HG02973 (cell line): Measurements from ENCODE around the gene NRN1L.
A peak's percentile ranks its signal among the peaks of the same experiment; 100 is the strongest.
"Not testable (repeated sequence)": the region's sequence is repeated elsewhere in the genome, so short reads cannot be mapped to it uniquely, and the experiment has no call there.

ENCODE experiments used
- ATAC-seq: cut with Tn5 transposase; IDR thresholded peaks from one replicate; pipeline ENCODE4 v1.9.1; 2021; ENCODE audit warnings: moderate library complexity; ENCODE audit not compliant: unreplicated experiment

Gene NRN1L

DNA sequence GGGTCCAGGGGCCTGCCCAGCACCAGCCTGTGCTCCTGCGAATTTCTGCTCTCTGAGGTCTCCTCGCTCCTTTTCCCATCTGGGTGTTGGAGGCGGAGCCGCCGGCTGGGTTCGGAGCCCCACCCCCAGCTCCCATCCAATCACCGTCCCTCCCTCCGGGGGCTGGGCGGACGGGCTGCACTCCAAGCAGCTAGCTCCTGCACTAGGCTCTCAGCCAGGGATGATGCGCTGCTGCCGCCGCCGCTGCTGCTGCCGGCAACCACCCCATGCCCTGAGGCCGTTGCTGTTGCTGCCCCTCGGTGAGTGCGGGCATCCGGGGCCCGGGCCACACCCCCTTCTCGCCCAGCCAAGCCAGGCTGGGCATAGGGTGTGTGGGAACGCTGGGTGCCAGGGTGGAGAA is at the start of gene NRN1L:
NRN1L (plus strand) TSS at position 202 of the 400 bp plus-strand sequence; CDS start at position 221, 19 bp downstream.
- no peak for ATAC-seq

DNA sequence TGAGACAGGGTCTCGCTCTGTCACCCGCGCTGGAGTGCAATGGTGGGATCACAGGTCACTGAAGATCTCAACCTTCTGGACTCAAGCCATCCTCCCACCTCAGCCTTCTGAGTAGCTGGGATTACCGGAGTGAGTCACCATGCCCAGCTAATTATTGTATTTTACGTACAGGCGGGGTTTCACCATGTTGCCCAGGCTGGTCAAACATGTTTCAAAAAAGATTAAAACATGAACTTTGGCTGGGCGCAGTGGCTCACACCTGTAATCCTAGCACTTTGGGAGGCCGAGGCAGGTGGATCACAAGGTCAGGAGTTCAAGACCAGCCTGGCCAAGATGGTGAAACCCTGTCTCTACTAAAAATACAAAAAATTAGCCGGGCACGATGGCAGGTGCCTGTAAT is 47.5 kb upstream of the NRN1L start:
- ATAC-seq, result not testable (repeated sequence)

DNA sequence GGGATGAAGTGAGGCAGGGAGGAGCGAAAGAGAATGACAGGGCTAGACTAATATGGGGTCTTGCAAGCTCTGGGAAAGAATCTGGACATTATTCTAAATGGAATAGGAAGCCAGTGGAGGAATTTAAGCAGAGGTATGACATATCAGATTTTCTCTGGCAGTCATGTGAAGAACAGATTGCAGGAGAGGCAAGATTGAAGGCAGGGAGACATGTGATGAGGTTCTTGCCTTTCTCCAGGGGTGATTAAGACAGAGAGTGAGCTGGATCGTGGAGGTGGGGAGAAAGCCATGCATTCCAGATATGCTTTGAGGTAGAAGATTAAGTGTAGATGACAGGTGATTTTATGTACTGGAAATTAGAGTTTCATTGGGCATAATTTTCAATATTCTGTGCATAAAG is 46.9 kb upstream of the NRN1L start:
- no peak for ATAC-seq

DNA sequence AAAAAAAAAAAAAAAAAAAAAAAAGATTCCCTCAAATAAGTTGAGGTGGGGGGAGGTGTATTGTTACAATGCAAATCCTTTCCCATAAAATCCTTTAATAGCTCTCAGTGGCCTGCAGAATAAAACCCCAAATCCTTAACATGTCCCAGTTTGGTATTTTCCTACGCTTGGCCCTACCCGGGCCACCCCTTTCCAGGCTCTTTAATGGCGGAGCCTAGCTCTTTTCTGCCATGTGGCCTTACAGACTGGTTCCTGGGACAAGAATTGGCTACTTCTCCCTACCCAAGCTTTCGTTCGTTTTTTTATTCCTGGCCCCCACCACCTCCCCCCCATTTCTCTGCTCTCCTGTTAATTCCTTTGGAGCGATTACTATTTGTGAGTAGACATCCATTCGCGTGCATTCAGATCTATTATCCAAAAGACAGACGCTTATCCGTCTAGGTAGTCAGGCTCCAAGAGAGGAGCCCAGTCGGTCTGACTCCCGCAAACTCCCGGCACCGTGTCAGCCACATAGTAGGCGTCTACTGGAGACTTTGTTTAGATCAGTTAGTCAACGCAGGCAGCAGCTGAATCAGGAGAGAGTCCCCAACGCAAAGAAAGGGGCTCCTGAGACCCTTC is 43.4 kb upstream of the NRN1L start:
- ATAC-seq, result no peak

DNA sequence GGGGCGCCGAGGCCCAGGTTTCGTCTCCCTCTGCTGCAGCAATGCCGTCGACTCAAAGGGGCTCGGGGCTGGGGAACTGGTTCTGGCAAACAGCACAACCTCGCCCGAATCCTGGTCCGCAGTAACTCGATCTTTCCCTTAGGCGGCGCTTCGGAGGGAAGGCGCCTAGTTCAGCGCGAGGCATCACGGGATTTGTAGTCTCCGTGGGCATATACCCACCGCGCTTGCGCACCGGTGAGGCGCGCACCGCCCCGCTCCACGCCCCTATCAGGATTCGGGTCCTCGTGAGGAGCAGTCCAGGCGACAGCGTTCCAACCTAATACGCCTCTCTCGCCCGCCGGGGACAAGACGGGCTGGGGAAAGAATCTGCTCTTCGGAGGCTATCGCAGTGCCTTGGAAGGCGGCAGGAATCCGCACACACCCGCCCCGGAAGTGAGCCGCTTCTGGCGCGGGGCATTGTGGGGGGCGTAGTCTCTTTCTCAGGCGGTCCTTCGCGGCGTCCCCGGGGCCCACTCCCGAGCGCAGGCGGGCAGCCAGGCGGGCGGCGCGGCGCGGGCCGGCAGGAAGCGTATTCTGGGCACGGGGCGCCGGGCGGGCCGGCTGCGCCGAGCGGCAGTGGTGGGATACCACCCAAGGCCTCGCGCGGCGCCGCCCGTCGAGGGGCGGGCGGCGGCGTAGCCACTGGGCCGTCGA is 42.7 kb upstream of the NRN1L start, which contains the start of gene THAP11:
THAP11 (plus strand) TSS at position 505 of the 693 bp plus-strand sequence. CDS start 235 bp downstream, outside the sequence.
- ATAC-seq, result peak; percentile 41

DNA sequence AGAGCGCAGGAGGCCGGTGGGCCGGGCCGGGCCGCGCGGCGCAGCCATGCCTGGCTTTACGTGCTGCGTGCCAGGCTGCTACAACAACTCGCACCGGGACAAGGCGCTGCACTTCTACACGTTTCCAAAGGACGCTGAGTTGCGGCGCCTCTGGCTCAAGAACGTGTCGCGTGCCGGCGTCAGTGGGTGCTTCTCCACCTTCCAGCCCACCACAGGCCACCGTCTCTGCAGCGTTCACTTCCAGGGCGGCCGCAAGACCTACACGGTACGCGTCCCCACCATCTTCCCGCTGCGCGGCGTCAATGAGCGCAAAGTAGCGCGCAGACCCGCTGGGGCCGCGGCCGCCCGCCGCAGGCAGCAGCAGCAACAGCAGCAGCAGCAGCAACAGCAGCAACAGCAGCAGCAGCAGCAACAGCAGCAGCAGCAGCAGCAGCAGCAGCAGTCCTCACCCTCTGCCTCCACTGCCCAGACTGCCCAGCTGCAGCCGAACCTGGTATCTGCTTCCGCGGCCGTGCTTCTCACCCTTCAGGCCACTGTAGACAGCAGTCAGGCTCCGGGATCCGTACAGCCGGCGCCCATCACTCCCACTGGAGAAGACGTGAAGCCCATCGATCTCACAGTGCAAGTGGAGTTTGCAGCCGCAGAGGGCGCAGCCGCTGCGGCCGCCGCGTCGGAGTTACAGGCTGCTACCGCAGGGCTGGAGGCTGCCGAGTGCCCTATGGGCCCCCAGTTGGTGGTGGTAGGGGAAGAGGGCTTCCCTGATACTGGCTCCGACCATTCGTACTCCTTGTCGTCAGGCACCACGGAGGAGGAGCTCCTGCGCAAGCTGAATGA is 42.0 kb upstream of the NRN1L start:
- peak; percentile 0 for ATAC-seq

DNA sequence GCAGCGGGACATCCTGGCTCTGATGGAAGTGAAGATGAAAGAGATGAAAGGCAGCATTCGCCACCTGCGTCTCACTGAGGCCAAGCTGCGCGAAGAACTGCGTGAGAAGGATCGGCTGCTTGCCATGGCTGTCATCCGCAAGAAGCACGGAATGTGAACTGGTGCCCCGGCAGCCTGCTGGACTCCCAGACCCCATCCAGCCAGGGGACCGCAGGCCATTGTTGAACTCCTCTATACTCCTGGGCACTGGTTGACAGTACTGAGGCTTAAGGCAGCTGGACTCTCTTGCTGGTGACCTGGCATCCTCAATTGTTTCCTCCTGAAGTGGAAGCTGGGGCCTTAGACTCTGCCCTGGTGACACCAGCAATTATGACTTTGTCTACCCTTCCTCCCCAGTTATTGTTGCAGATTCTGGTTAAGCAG is 41.3 kb upstream of the NRN1L start:
- ATAC-seq, result no peak

DNA sequence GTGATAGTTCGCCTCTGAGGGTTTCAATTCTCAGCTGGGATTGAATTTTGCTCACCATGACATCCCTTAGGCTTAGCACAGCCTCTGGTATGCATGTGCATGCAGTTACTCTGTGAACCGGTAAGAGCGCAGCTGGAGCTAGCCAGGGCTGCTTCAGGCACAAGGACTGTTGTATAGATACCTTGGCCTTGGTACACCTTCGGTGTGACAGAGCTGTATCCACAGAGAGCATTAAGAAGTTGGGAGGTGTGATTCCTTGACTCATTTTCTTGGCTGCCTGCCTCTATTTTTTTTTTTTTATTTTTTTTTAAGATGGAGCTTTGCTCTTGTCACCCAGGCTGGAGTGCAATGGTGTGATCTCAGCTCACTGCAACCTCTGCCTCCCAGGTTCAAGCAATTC is 40.2 kb upstream of the NRN1L start:
- no peak for ATAC-seq

DNA sequence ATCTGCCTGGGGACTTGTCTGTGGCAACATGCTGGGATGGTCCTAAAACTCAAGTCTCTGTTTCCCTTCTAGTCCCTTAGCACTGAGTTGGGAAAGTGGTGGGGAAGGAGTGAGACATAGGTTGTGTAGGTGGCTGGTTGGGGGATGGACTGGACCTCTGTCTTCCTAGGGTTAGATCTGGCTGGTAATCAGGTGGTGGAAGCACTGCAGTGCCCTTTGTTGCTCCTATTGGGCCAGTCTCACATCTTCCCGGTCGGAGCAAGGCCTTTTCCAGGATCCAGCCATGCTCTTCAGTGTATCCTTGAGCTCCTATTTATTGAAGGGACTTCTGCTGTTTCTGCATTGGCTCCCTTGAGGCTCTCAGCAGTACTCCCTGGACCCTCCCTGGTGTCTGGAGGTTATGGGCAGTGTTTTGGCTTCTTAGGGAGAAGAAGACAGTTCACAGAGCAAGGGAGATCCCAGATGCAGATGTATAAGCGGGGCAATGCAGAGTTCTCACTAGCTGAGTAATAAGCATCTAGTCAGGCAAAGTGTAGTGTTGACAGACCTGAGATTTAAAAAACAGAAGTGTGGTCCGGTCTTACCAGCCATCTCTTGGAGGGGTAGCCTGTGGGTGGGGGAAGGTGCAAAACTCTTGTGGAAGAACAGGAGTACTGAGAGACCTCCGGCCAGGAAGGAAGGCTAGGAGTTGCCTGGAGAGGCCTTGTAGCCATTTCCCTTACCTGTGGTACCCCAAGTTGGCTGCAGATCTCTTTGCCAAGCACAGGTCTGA is 39.2 kb upstream of the NRN1L start:
- ATAC-seq, result no peak

DNA sequence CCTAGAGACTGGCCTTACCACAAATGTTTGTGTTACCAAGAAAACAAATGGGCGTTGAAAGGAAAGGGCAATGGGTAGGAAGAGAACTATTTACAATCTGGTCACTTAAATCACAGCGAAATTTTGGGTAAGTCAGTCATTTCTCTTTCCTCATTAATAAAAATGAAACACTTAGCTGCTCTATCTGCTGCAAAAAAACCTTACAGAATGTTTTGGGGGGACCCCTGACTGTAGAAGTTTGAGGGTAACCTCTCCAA is 38.7 kb upstream of the NRN1L start:
- no peak for ATAC-seq

DNA sequence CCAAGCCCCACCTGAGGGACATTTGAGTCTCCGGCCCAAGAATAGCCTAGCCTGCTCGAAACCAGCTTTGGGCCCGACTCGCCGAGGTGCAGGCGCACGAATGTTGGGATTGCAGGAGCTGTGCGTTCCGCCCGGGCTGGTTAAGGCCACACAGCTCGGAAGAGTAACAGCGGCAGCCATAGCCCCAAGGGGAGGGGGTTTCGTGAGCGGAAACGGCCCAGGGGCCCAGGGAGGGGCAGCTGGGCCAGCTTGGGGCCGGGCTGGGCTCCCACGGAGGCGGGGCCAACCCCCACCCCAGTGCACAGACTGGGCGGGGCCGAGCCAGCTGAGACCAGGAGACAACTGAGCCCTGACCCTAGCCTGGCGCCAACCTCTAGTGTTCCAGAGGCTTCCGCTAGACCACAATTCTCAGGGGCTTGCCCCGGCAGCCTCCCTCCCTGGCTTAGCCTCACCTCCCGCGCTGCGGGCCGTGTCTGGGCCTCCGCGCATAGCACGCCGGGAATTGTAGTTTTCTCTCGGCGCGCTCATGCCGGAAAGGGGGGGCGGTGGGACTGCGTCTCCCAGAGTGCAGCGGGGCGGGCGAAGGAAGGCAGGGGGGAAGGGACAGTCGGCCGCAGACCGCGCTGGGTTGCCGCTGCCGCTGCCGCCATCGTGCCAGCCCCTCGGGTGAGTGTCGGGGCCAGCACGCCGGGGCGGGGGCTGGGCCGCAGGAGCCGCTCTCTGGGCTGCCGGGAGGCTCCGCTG is 38.2 kb upstream of the NRN1L start, which contains the start of gene NUTF2:
NUTF2 (plus strand) TSS at position 614 of the 744 bp plus-strand sequence. CDS start 18,198 bp downstream, outside the sequence.
- peak; percentile 49 for ATAC-seq

DNA sequence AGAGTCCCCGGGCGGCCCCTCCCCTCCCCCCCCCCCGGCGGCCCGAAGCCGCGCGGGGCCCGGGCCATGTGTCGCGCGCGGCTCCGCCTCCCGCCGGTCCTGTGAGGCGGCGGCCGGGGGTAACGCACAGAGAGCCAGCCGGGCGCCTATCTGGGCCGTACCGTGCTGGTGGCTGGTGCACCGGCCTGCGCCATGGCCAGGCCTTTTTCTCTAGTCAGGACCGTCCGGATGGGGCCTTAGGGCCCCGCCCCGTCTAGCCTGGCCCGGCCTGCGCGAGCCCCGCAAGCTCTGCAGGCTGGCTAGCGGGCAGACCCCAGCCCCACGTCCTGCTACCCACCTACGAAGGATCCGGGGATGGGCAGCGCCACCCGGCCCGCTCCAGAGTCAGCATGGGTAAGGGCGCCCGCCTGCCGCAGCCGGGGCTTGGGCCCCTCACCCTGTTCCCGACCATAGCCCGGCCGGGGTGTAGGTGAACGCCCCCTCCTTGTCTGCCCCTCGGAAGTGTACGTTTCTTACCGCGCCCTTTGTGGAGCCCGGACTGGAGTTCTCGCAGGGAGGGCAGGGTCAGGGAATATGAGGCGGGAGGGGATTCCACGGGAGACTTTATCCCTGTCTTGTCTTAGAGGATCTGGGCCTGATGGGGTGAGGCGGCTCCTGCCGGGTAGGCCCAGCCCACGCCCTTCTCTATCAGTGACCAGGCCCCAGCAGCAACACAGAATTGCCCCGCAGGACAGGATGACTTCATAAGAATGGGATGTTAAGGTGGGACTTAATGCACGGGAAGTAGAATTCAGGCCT is 37.4 kb upstream of the NRN1L start, which contains the start of gene CENPT:
CENPT (minus strand) TSS at position 630 of the 798 bp plus-strand sequence. CDS start 13,834 bp downstream, outside the sequence.
- ATAC-seq, result peak; percentile 35

DNA sequence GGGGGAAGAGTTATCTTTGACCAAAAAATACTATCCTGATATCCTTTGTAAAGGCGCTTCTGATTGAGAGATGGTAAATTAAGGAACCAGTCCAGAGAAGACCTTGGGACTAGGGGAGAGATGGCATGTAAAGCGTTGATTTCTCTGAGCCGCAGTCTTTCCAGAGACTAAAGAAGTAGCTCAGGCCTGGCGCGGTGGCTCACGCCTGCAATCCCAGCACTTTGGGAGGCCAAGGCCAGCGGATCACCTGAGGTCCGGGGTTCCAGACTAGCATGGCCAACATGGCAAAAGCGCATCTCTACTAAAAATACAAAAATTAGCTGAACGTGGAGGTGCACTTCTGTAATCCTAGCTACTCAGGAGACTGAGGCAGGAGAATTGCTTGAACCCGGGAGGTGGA is 36.6 kb upstream of the NRN1L start:
- ATAC-seq, result no peak

DNA sequence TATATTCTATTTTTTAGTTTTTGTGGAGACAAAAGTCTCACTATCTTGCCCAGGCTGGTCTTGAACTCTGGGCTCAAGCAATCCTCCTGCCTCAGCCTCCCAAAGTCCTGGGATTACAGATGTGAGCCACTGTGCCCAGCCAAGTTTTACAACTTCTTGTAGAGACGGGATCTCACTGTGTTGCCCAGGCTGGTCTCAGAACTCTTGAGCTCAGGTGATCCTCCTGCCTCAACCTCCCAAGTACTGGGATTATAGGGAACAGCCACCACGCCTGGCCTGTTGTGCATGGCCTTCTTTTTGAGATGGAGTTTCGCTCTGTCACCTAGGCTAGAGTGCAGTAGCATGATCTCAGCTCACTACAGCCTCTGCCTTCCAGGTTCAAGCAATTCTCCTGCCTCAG is 31.0 kb upstream of the NRN1L start:
- ATAC-seq, result no peak

DNA sequence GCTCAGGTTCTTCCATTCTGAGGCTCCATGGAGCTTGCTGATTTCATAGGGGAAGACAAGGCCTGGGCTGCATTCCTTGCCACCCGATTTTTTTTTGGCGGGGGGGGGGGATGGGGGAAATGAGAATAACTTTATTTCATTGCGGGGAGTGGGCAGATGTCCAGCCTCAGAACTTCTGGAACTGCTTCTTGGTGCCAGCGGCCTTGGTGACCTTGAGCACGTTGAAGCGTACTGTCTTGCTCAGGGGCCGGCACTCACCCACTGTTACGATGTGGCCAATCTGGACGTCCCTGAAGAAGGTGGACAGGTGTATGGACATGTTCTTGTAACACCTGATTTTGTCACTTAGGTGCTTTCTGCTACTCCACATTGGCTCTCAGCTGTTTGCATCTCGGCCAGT is 28.9 kb upstream of the NRN1L start:
- no peak for ATAC-seq

DNA sequence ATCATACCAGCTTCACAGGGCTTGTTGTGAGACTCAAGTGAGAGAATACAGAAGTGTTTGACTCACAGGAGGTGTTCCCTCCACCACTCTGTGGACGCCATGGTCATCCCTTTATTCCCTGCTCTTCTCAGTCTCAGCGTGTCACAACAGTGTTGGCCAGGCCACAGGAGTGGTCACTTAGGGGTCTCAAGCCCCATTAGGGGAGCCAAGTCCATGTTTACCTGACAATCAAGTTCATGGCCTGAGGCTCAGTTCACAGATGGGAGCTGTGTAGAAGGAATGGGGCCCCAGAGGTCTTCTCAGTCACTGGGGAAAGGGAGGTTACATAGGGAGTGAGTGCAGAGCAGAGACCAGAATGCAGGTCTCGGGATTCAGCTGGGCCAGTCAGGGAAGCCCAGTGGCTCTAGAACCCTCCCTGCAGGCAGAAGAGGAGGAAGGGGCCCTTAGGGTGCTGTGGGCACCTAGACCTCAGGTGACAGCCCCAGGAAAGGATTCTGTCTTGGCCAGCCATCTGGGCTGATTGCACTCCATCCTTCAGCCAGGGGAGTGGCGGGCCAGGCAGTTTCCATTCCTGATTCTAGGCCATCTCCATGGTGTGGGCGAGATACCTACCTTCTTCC is 27.6 kb upstream of the NRN1L start:
- no peak for ATAC-seq

DNA sequence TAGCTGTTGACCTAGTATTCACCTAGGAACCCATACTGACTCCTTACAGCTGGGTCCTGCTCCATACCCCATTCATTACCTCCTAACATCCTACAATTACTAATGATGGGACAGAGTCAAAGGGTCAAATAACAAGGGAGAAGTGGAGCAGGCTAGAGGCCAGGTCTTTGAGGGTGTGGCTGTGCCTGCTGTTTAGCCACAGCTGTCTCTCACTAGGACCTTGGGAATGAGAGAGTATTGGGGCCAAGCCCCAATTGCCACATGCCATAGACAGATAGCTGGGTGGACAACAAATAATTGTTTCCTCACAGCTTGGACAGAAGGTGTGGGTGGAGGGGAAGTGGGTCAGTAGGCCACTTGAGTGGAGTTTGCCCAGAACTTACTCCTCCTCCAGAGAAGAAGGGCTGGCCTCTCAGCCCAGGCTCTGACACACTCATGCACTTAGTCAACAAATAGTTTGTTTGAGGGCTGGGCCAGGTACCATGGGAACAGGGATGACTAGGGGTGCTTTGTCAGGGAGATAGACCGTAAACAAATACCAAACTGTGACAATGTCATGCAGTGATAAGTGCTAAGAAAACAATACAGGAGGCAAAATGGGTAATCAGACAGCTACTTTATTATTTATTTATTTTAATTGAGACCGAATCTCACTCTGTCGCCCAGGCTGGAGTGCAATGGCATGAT is 27.0 kb upstream of the NRN1L start:
- no peak for ATAC-seq

DNA sequence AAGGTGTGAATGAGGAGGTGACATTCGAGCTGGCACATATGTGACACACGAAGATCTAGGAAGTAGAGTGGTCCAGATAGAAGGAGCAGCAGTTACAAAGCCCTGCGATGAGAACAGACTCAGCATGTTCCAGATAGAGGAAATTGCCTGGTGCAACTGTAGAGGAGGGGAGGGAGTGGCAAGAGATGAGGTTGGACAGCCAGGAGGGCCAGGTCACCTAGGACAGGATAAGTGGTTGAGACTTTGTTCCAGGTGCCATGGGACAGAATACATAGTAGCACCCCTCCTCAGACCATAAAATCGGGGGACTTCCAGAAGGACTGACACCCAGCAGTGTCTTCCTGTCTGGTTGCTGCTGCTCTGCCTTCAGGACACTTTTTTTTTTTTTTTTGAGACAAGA is 26.2 kb upstream of the NRN1L start:
- no peak for ATAC-seq
